ENCODE measurements around the gene POFUT1. TPM values are rescaled to one million over a fixed set of nuclear protein-coding genes. Genes with fewer than 3 reads are reported as not detected.

Gene POFUT1
- total and polyA plus RNA-seq, 2 experiments from 2014 or later = 9.3 to 34.0 TPM

- Mint-ChIP-seq H3K27ac (no peak overlapping the region), H3K27me3 (ENCODE audit: insufficient read depth, low read depth, poor library complexity) (peaks cover 3% of the 10 kb centered on the region), H3K9me3 (no peaks in the 10 kb centered on the region), H3K36me3 (ENCODE audit: low read depth) (peaks cover 62% of the 10 kb centered on the region), H3K4me1 (peaks cover 9% of the 10 kb centered on the region), H3K4me3 (no peak overlapping the region)
- Histone ChIP-seq H4K20me1 (replicated peaks; ENCODE audit: insufficient read depth) (peaks cover 14% of the 10 kb centered on the region; the same call in 1 of the 2 replicates), H3K4me3 (no peak overlapping the region), H3K36me3 (ENCODE audit: insufficient read depth) (peaks cover 41% of the 10 kb centered on the region), H3K27me3 (ENCODE audit: insufficient read depth) (no peaks in the 10 kb centered on the region), H2AFZ (no peak overlapping the region), H3K9me2 (ENCODE audit: insufficient read depth) (no peaks in the 10 kb centered on the region), H3K27ac (ENCODE audit: low read depth) (no peak overlapping the region), H3K79me2 (replicated peaks; ENCODE audit: insufficient read depth) (no peaks in the 10 kb centered on the region), H3K4me2 (no peak overlapping the region), H3K4me1 (ENCODE audit: insufficient read depth) (peaks cover 5% of the 10 kb centered on the region; the same call in 1 of the 2 replicates), H3F3A (replicated peaks; ENCODE audit: low read depth) (0 out of 2 replicates have a peak, but pooled peaks cover 8% of the 10 kb centered on the region)
- ATAC-seq (no peak), DNase-seq (ENCODE audit: low spot score) (no peak)
- TF ChIP-seq POLR2AphosphoS5 (IDR thresholded peaks at IDR 0.05; ENCODE audit: low read depth) = no peak
- no peak for TF ChIP-seq EZH2 (IDR thresholded peaks at IDR 0.05; ENCODE audit: low read depth, unreplicated experiment)
- no peak for TF ChIP-seq STAT1 (IDR thresholded peaks at IDR 0.05; ENCODE audit: unreplicated experiment)
- TF ChIP-seq ZNF331 (CRISPR knock-in tag; IDR thresholded peaks at IDR 0.05; ENCODE audit: low read depth) = no peak
- TF ChIP-seq, protein P1, sequence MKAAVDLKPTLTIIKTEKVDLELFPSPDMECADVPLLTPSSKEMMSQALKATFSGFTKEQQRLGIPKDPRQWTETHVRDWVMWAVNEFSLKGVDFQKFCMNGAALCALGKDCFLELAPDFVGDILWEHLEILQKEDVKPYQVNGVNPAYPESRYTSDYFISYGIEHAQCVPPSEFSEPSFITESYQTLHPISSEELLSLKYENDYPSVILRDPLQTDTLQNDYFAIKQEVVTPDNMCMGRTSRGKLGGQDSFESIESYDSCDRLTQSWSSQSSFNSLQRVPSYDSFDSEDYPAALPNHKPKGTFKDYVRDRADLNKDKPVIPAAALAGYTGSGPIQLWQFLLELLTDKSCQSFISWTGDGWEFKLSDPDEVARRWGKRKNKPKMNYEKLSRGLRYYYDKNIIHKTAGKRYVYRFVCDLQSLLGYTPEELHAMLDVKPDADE (IDR thresholded peaks at IDR 0.05) = no peak
- TF ChIP-seq EZH2phosphoT487 (IDR thresholded peaks at IDR 0.05; ENCODE audit: unreplicated experiment) = no peak
- no peak for TF ChIP-seq JUNB (IDR thresholded peaks at IDR 0.05; ENCODE audit: unreplicated experiment)
- TF ChIP-seq, protein P2, sequence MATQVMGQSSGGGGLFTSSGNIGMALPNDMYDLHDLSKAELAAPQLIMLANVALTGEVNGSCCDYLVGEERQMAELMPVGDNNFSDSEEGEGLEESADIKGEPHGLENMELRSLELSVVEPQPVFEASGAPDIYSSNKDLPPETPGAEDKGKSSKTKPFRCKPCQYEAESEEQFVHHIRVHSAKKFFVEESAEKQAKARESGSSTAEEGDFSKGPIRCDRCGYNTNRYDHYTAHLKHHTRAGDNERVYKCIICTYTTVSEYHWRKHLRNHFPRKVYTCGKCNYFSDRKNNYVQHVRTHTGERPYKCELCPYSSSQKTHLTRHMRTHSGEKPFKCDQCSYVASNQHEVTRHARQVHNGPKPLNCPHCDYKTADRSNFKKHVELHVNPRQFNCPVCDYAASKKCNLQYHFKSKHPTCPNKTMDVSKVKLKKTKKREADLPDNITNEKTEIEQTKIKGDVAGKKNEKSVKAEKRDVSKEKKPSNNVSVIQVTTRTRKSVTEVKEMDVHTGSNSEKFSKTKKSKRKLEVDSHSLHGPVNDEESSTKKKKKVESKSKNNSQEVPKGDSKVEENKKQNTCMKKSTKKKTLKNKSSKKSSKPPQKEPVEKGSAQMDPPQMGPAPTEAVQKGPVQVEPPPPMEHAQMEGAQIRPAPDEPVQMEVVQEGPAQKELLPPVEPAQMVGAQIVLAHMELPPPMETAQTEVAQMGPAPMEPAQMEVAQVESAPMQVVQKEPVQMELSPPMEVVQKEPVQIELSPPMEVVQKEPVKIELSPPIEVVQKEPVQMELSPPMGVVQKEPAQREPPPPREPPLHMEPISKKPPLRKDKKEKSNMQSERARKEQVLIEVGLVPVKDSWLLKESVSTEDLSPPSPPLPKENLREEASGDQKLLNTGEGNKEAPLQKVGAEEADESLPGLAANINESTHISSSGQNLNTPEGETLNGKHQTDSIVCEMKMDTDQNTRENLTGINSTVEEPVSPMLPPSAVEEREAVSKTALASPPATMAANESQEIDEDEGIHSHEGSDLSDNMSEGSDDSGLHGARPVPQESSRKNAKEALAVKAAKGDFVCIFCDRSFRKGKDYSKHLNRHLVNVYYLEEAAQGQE (IDR thresholded peaks at IDR 0.05; ENCODE audit: unreplicated experiment) = no peak
These were observed 43.7 kb upstream of the POFUT1 start for GRCh38 chr20:32163951-32164350.

- H3K4me1 ChIP-seq (ENCODE audit: insufficient read depth) = peaks cover 5% of the 10 kb centered on the region; the same call in 1 of the 2 replicates
- H3K79me2 ChIP-seq (replicated peaks; ENCODE audit: insufficient read depth) = no peaks in the 10 kb centered on the region
- Mint-ChIP-seq H3K36me3 (ENCODE audit: low read depth) (peaks cover 57% of the 10 kb centered on the region), H3K4me3 (no peak overlapping the region), H3K27me3 (ENCODE audit: insufficient read depth, low read depth, poor library complexity) (peaks cover 3% of the 10 kb centered on the region), H3K27ac (no peak overlapping the region), H3K4me1 (peaks cover 11% of the 10 kb centered on the region), H3K9me3 (no peaks in the 10 kb centered on the region)
- ATAC-seq (no peak), DNase-seq (ENCODE audit: low spot score) (no peak)
- H4K20me1 ChIP-seq (replicated peaks; ENCODE audit: insufficient read depth) = peaks cover 14% of the 10 kb centered on the region; the same call in 1 of the 2 replicates
- no peak overlapping the region for H3K4me2 ChIP-seq
- 0 out of 2 replicates have a peak, but pooled peaks cover 8% of the 10 kb centered on the region for H3F3A ChIP-seq (replicated peaks; ENCODE audit: low read depth)
- no peak overlapping the region for H3K4me3 ChIP-seq
- H3K27ac ChIP-seq (ENCODE audit: low read depth) = no peak overlapping the region
- no peak overlapping the region for H2AFZ ChIP-seq
- H3K9me2 ChIP-seq (ENCODE audit: insufficient read depth) = no peaks in the 10 kb centered on the region
- peaks cover 29% of the 10 kb centered on the region for H3K36me3 ChIP-seq (ENCODE audit: insufficient read depth)
- H3K27me3 ChIP-seq (ENCODE audit: insufficient read depth) = no peaks in the 10 kb centered on the region
- TF ChIP-seq CTCF (conservative IDR thresholded peaks at IDR 0.05; ENCODE audit: low read depth in 2 of 2) (no peak), STAT1 (IDR thresholded peaks at IDR 0.05; ENCODE audit: unreplicated experiment) (no peak), EZH2 (IDR thresholded peaks at IDR 0.05; ENCODE audit: low read depth, unreplicated experiment) (no peak), EZH2phosphoT487 (IDR thresholded peaks at IDR 0.05; ENCODE audit: unreplicated experiment) (no peak), NANOG (IDR thresholded peaks at IDR 0.05; ENCODE audit: borderline replicate concordance) (no peak), ZNF331 (CRISPR knock-in tag; IDR thresholded peaks at IDR 0.05; ENCODE audit: low read depth) (no peak), CREB1 (CRISPR knock-in tag; IDR thresholded peaks at IDR 0.05; ENCODE audit: low read depth) (no peak), POLR2AphosphoS5 (IDR thresholded peaks at IDR 0.05; ENCODE audit: low read depth) (no peak)
- TF ChIP-seq, protein P2 (IDR thresholded peaks at IDR 0.05; ENCODE audit: unreplicated experiment) = no peak
These were observed 42.5 kb upstream of the POFUT1 start for GRCh38 chr20:32164984-32165735.

Data from GM23338 (cell line).